Transverse colon (tissue), 3 donors: Measurements from ENCODE around the gene GPR108.

Experiments
- CTCF ChIP-seq, 5 experiments: fragments of 200-600 bp in 3 of 5; fragments of 450-650 bp in 2 of 5; sonication (generic) in 3 of 5; IDR thresholded peaks; 1 replicate in 2 of 5; 2 replicates in 3 of 5; pipeline ENCODE4 v1.5.1; 2016 to 2017; ENCODE audit warnings: antibody characterized with exemption in 5 of 5, inconsistent platforms in 3 of 5, mild to moderate bottlenecking in 2 of 5, moderate library complexity in 1 of 5
- EP300 ChIP-seq: sonication (generic); formaldehyde crosslinking; IDR thresholded peaks from one replicate; pipeline ENCODE4 v1.6.1; 2017; ENCODE audit warnings: antibody characterized with exemption, low read depth
- POLR2A ChIP-seq: fragments of 450-650 bp; IDR thresholded peaks from one replicate; pipeline ENCODE4 v1.6.1; 2016; ENCODE audit warnings: antibody characterized with exemption, mild to moderate bottlenecking, moderate library complexity

- TF ChIP-seq POLR2A (no peak), CTCF (IDR thresholded peaks at IDR 0.05) (no peak), EP300 (no peak)
Measured at GRCh38 chr19:6680141-6680540, 57.2 kb downstream of the GPR108 start.
